ENCODE results near the gene DYNC1H1.
A peak's percentile ranks its signal among the peaks of the same experiment; 100 is the strongest.

The DYNC1H1 gene

GRCh38 chr14:102049258-102050025 lies 85.1 kb downstream of the DYNC1H1 start:
- no peaks in the 10 kb centered on the region for H3K9me3 ChIP-seq (ENCODE audit: insufficient read depth, low read depth, low read length)
- no peak overlapping the region for H3K27ac ChIP-seq (ENCODE audit: low read length)
- H3K9ac ChIP-seq (ENCODE audit: low read depth, low read length): no peak overlapping the region
- peaks cover 74% of the 10 kb centered on the region for H3K36me3 ChIP-seq (ENCODE audit: insufficient read depth, low read depth, low read length)
- no peaks in the 10 kb centered on the region for H3K4me1 ChIP-seq (ENCODE audit: insufficient read depth, low read length)
- no peaks in the 10 kb centered on the region for H3K27me3 ChIP-seq (ENCODE audit: insufficient read depth, low read length)
- H3K4me3 ChIP-seq (ENCODE audit: low read length): no peak overlapping the region

GRCh38 chr14:102050026-102050405 lies 85.6 kb downstream of the DYNC1H1 start:
- Histone ChIP-seq H3K4me1 (ENCODE audit: insufficient read depth, low read length) (no peaks in the 10 kb centered on the region), H3K27me3 (ENCODE audit: insufficient read depth, low read length) (no peaks in the 10 kb centered on the region), H3K4me3 (ENCODE audit: low read length) (no peak overlapping the region), H3K36me3 (ENCODE audit: insufficient read depth, low read depth, low read length) (peaks cover 68% of the 10 kb centered on the region), H3K9me3 (ENCODE audit: insufficient read depth, low read depth, low read length) (no peaks in the 10 kb centered on the region), H3K9ac (ENCODE audit: low read depth, low read length) (no peak overlapping the region), H3K27ac (ENCODE audit: low read length) (no peak overlapping the region)

DNA sequence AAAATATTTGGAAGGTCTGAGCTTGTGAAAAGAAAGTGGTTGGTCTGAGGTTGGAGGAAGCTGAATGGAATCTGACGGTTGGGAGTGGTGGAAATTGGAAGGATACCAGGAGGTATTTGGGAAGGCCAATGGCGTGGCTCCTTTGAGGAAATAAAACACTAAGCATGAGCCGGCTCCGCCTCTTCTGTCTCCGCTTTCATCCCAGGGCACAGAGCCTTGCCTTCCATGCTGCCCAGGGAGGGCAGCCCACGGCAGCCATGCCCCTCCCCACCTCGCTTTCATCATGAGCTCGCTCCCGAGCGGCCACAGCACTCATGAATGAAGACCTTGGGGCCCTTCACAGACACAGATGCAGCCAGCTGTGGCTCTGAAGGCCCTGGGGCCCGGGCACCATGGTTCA lies 86.3 kb downstream of the DYNC1H1 start:
- no peak overlapping the region for H3K4me3 ChIP-seq (ENCODE audit: low read length)
- no peak overlapping the region for H3K9ac ChIP-seq (ENCODE audit: low read depth, low read length)
- H3K27ac ChIP-seq (ENCODE audit: low read length): no peak overlapping the region
- peaks cover 64% of the 10 kb centered on the region for H3K36me3 ChIP-seq (ENCODE audit: insufficient read depth, low read depth, low read length)
- no peaks in the 10 kb centered on the region for H3K27me3 ChIP-seq (ENCODE audit: insufficient read depth, low read length)
- H3K4me1 ChIP-seq (ENCODE audit: insufficient read depth, low read length): no peaks in the 10 kb centered on the region; the same call in 1 of the 2 replicates
- H3K9me3 ChIP-seq (ENCODE audit: insufficient read depth, low read depth, low read length): no peaks in the 10 kb centered on the region

DNA sequence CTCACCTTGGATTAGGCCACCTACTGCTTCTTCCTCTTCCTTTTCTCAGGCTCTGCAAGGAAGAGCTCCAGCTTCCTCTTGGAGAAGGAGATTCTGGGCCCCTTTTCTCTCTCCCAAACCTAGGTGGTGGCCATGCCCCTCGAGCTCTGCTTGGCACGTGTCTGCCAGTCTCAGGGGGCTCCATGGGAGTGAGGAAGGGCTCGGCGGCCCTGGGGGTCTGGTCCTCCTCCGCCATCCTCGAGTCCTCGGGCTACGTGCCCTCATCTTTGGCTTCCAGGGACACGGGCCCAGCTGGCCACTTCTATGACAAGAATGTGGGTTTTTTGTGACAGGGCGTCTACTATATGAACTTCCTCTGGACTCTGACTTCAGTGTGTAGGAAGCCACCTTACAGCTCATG lies 88.1 kb downstream of the DYNC1H1 start:
- Histone ChIP-seq H3K27ac (ENCODE audit: low read length) (no peak overlapping the region), H3K27me3 (ENCODE audit: insufficient read depth, low read length) (no peaks in the 10 kb centered on the region), H3K9me3 (ENCODE audit: insufficient read depth, low read depth, low read length) (no peaks in the 10 kb centered on the region), H3K36me3 (ENCODE audit: insufficient read depth, low read depth, low read length) (peaks cover 55% of the 10 kb centered on the region), H3K9ac (ENCODE audit: low read depth, low read length) (no peak overlapping the region), H3K4me3 (ENCODE audit: low read length) (no peak overlapping the region), H3K4me1 (ENCODE audit: insufficient read depth, low read length) (peaks cover 3% of the 10 kb centered on the region)

- Histone ChIP-seq H3K9ac (ENCODE audit: low read depth, low read length) (no peak overlapping the region), H3K27ac (ENCODE audit: low read length) (no peak overlapping the region), H3K36me3 (ENCODE audit: insufficient read depth, low read depth, low read length) (peaks cover 27% of the 10 kb centered on the region), H3K27me3 (ENCODE audit: insufficient read depth, low read length) (no peaks in the 10 kb centered on the region), H3K9me3 (ENCODE audit: insufficient read depth, low read depth, low read length) (no peaks in the 10 kb centered on the region), H3K4me3 (ENCODE audit: low read length) (no peak overlapping the region), H3K4me1 (ENCODE audit: insufficient read depth, low read length) (peaks cover 3% of the 10 kb centered on the region)
These were observed 91.0 kb downstream of the DYNC1H1 start for GRCh38 chr14:102055181-102055901.

DNA sequence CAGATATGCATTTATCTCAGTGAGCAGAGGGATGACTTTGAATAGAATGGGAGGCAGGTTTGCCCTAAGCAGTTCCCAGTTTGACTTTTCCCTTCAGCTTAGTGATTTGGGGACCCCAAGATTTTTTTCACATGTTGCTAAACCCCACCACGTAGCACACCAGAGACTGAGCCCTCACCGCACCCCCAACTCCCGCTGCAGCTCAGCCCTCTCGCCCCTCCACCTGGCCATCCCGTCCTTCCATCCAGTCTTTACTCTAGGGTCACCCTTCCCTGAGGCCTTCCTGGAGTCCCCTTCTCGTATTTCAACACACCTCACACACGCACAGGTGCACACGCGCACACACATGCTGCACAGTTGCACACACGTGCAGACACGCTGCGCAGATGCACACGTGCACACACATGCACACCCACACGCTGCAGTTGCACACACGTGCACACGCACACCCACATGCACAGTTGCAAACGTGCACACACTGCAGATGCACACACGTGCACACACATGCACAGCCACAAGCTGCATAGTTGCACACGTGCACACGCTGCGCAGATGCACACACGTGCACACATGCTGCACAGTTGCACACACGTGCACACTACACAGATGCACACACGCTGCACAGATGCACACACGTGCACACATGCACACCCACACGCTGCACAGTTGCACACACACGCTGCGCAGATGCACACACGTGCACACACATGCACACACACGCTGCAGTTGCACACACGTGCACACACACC lies 92.5 kb downstream of the DYNC1H1 start:
- no peaks in the 10 kb centered on the region for H3K27me3 ChIP-seq (ENCODE audit: insufficient read depth, low read length)
- H3K4me3 ChIP-seq (ENCODE audit: low read length): no peak overlapping the region
- H3K4me1 ChIP-seq (ENCODE audit: insufficient read depth, low read length): peaks cover 3% of the 10 kb centered on the region
- H3K9me3 ChIP-seq (ENCODE audit: insufficient read depth, low read depth, low read length): no peaks in the 10 kb centered on the region
- no peak overlapping the region for H3K27ac ChIP-seq (ENCODE audit: low read length)
- peaks cover 12% of the 10 kb centered on the region for H3K36me3 ChIP-seq (ENCODE audit: insufficient read depth, low read depth, low read length)
- H3K9ac ChIP-seq (ENCODE audit: low read depth, low read length): no peak overlapping the region

DNA sequence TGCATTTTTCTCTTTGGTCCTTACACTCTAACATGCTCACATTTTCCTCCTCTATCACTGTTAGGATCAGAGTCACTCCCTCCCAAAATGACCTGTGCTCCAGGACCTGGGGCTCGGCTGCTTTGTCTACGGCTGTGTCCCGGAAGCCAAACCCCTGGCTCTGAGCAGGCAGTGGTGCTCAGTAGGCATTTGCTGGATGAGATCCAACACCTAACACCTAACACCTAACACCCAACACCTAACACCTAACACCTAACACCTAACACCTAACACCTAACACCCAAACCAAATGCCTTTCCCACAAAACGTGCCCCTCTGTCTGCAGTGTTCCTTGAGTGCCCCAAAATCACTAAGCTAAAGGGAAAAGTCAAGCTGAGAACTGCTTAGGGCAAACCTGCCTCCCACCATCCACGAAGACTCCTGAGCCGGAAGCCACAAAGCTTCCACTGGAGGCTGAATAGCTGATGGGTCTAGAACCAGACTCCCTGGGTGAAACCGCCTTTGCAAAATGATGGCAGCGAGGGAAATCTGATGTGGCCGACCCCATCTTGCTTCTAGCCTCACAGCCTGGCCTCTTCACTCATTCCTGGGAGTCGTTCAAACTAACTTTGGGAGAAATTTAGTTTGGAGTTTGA lies 93.2 kb downstream of the DYNC1H1 start:
- Histone ChIP-seq H3K9ac (ENCODE audit: low read depth, low read length) (no peak overlapping the region), H3K27me3 (ENCODE audit: insufficient read depth, low read length) (no peaks in the 10 kb centered on the region), H3K9me3 (ENCODE audit: insufficient read depth, low read depth, low read length) (no peaks in the 10 kb centered on the region), H3K4me1 (ENCODE audit: insufficient read depth, low read length) (peaks cover 3% of the 10 kb centered on the region), H3K27ac (ENCODE audit: low read length) (no peak overlapping the region), H3K36me3 (ENCODE audit: insufficient read depth, low read depth, low read length) (peaks cover 5% of the 10 kb centered on the region), H3K4me3 (ENCODE audit: low read length) (no peak overlapping the region)

- Histone ChIP-seq H3K9ac (ENCODE audit: low read depth, low read length) (no peak overlapping the region), H3K27me3 (ENCODE audit: insufficient read depth, low read length) (no peaks in the 10 kb centered on the region), H3K27ac (ENCODE audit: low read length) (no peak overlapping the region), H3K9me3 (ENCODE audit: insufficient read depth, low read depth, low read length) (no peaks in the 10 kb centered on the region), H3K4me3 (ENCODE audit: low read length) (no peak overlapping the region), H3K4me1 (ENCODE audit: insufficient read depth, low read length) (peaks cover 3% of the 10 kb centered on the region), H3K36me3 (ENCODE audit: insufficient read depth, low read depth, low read length) (no peaks in the 10 kb centered on the region)
These were observed 93.8 kb downstream of the DYNC1H1 start for GRCh38 chr14:102058146-102058545.

DNA sequence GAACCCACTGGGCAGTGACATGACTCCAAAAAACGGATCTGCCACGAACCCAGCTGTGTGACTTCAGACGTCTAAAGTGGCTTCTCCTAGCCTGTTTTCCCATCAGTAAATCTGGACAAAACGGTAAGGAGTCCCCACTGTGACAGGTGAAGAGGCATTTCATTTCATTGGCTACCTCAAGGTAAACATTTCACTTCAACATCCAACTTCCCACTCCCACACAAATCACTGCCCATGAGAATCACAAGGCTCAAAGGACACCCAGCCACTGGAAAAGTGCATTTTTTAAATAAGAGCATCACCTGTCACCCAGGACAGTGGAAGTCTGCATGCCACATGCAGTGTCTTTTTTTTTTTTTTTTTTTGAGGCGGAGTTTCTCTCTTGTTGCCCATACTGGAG lies 94.6 kb downstream of the DYNC1H1 start:
- peaks cover 3% of the 10 kb centered on the region for H3K4me1 ChIP-seq (ENCODE audit: insufficient read depth, low read length)
- no peaks in the 10 kb centered on the region for H3K27me3 ChIP-seq (ENCODE audit: insufficient read depth, low read length)
- H3K36me3 ChIP-seq (ENCODE audit: insufficient read depth, low read depth, low read length): no peaks in the 10 kb centered on the region
- no peaks in the 10 kb centered on the region for H3K9me3 ChIP-seq (ENCODE audit: insufficient read depth, low read depth, low read length)
- no peak overlapping the region for H3K9ac ChIP-seq (ENCODE audit: low read depth, low read length)
- H3K27ac ChIP-seq (ENCODE audit: low read length): no peak overlapping the region
- H3K4me3 ChIP-seq (ENCODE audit: low read length): no peak overlapping the region

DNA sequence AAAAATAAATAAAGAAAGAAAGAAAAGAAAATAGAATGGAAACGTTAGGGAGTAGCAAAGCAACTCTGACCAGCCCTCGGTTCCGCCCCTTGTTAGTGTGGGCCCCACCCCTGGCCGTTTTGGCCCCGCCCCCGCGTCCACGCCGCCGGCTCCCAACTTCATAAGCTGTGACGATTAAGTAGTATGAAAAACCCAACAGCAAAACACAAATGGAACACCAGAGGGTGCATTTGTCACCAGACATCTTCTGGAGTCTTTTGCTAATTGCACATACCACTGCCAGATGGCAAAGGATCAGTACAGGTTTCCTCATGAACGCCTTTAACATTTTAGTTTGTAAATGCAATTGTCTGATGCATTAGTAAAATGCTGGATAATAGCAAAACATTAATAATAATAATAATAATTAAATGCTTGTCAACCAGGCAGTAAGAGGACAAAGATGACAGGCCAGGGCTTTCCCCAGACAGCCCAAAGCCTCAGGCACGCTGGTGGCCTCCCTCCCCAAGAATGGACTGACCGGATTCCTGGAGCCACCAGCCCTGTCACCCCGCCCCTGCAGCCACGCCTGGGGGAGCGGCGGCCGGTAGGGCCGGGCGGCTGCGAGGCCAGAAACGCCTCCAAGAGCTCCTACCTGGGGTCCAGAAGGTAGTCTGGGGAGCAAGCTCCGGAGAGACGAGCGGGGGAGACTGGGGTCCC lies 98.9 kb downstream of the DYNC1H1 start:
- peak overlapping the region; percentile 10; the same call in 1 of the 2 replicates for H3K4me3 ChIP-seq (ENCODE audit: low read length)
- H3K9me3 ChIP-seq (ENCODE audit: insufficient read depth, low read depth, low read length): no peaks in the 10 kb centered on the region; the same call in 1 of the 2 replicates
- no peaks in the 10 kb centered on the region for H3K36me3 ChIP-seq (ENCODE audit: insufficient read depth, low read depth, low read length)
- H3K4me1 ChIP-seq (ENCODE audit: insufficient read depth, low read length): no peaks in the 10 kb centered on the region
- no peaks in the 10 kb centered on the region for H3K27me3 ChIP-seq (ENCODE audit: insufficient read depth, low read length)
- H3K27ac ChIP-seq (ENCODE audit: low read length): no peak overlapping the region
- H3K9ac ChIP-seq (ENCODE audit: low read depth, low read length): no peak overlapping the region
